GM21717 (cell line): ENCODE measurements around the gene SPECC1.
"Not testable (repeated sequence)": the region's sequence is repeated elsewhere in the genome, so short reads cannot be mapped to it uniquely, and the experiment has no call there.

Experiments used
- ATAC-seq: cut with Tn5 transposase; IDR thresholded peaks from one replicate; pipeline ENCODE4 v1.9.1; 2021; ENCODE audit warnings: mild to moderate bottlenecking, moderate library complexity; ENCODE audit not compliant: unreplicated experiment

The SPECC1 gene, protein sequence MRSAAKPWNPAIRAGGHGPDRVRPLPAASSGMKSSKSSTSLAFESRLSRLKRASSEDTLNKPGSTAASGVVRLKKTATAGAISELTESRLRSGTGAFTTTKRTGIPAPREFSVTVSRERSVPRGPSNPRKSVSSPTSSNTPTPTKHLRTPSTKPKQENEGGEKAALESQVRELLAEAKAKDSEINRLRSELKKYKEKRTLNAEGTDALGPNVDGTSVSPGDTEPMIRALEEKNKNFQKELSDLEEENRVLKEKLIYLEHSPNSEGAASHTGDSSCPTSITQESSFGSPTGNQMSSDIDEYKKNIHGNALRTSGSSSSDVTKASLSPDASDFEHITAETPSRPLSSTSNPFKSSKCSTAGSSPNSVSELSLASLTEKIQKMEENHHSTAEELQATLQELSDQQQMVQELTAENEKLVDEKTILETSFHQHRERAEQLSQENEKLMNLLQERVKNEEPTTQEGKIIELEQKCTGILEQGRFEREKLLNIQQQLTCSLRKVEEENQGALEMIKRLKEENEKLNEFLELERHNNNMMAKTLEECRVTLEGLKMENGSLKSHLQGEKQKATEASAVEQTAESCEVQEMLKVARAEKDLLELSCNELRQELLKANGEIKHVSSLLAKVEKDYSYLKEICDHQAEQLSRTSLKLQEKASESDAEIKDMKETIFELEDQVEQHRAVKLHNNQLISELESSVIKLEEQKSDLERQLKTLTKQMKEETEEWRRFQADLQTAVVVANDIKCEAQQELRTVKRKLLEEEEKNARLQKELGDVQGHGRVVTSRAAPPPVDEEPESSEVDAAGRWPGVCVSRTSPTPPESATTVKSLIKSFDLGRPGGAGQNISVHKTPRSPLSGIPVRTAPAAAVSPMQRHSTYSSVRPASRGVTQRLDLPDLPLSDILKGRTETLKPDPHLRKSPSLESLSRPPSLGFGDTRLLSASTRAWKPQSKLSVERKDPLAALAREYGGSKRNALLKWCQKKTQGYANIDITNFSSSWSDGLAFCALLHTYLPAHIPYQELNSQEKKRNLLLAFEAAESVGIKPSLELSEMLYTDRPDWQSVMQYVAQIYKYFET

DNA sequence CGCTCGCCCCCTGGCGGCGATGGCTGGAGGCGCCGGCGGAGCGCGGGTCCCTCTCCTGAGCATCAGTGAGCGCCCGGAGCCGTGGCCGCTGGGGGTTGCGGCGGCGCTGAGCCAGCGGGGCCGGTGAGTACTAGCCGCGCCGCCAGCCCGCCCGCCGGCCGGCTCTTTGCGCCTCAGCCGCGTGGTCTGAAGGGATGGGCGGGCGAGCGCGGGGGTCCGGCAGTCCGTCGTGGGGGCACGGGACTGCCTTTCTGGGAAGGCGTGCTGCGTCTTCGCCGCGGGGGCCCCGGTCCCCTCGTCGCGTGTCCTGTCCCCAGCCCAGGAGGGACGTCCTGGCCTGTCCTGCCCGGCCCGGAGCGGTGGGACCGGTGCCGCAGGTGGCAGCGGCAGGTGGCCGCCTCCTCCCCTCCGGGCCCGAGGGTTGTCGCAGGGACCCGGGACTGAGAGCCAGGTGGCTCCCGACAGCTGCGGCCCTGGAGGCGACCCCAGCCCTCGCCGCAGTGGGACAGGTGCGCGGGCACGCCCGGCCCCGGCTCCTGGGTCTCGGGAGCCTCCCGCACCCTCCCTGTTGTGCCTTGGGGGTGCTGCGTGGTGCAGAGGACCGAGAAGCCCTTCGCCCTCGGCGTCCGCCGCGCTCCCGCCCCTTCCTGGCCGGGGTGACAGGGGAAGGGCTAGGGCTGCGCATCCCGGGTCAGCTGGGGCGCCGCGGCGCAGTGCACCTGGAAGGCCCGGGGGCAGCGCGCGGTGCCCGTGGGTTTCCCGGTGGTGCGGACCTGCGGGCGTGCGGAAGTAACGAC is at the start of gene SPECC1:
TSS of gene SPECC1 (plus strand) at position 58 of the 797 bp plus-strand sequence. CDS start 87,293 bp downstream, outside the sequence.
- peak; percentile 37 for ATAC-seq

GRCh38 chr17:19962954-19963353 is 46.2 kb upstream of the SPECC1 start:
- ATAC-seq: not testable (repeated sequence)

GRCh38 chr17:19973156-19973555 is 36.0 kb upstream of the SPECC1 start:
- no peak for ATAC-seq

DNA sequence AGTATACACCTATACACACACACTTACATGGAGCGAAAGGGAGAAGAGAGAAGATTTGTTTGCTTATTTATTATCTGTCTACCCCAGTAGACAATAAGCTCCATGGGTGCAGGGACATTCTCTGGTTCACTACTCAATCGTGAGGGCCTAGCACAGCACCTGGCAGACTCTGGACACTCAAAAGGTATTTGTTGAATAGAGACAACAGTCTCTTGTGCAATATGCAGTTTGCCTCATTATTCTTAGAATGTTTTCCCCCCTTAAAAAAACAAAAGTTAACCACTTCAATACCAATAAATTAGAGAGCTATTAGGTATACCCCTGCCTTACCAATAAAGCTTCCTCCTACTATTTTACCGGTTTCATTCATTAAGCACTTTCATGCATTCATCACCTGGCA is 33.6 kb upstream of the SPECC1 start:
- ATAC-seq: no peak

DNA sequence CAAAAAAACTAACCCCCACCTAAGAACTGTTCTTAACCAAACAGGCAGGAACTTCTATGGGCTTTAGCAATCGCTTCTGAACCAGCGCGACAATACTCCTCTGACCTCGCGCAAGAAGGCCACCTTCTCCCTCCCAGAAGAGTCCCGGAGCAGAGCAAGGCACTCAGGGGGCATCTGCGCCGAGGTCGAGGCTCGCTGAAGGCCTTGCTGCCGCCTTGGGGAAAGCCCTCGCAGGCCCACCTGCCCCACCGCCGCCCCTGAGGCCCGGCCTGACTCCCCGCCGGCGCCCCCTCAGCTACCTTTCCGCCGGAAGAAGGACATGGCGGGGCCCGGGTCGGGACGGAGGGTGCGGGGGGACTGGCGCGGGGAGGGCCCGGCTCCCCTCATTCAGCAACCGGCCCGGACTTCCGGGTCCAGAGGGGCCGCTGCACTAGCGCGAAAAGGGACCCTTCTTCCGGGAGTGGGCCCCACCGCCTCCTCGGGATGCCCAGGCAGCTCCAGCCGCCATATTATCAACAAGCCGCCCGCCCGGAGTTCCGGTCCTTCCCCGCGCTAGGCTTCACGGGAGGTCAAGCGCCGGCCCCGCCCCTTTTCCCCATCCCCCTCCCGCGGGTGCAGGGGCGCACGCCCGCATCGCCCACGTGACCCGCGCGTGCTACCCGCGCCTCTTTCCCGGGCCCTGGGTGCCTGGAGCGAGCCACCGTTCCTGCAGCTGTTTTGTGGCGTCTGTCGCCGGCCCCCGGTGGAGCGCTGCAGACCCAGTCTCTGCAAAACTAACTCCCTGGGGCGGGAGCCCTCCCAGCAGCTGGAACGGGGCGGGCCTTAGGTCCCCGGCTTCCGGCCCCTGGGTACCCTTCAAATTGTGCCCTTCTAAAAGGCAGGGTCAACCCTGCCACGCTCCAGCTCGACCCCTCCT is 31.6 kb upstream of the SPECC1 start, which contains the start of gene AKAP10:
TSS of gene AKAP10 (minus strand) at position 536 of the 916 bp plus-strand sequence. CDS start at position 387, 149 bp downstream.
- ATAC-seq: peak; percentile 81

DNA sequence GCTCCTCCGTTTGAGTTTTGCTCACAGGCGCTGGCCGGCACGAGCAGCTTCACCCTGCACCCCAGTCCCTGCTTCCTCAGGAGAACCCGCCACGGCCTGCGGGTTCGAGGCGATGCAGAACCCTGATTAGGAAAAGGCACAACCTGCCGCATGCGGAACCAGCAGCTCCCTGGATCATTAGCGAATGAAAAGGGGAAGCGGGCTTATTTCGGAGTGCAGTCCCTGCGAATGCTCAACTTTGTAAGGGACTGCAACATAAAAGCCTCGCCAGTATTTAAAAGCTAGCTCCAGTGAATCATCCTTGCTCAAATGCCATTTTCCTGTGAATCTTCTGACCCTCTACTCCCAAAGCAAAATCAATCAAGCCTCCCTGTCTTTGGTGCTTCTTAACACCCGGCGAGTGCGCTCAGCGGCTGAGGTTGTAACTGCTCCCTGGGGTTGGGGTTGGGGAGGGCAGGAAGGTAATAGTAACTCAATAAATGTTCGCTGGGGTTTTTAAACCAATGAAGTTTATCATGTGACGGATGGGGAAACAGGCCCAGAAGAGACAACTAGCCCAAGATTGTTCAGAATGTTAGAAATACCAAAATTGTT is 30.9 kb upstream of the SPECC1 start:
- no peak for ATAC-seq

- no peak for ATAC-seq
These were observed 30.4 kb upstream of the SPECC1 start for GRCh38 chr17:19978805-19979211.

DNA sequence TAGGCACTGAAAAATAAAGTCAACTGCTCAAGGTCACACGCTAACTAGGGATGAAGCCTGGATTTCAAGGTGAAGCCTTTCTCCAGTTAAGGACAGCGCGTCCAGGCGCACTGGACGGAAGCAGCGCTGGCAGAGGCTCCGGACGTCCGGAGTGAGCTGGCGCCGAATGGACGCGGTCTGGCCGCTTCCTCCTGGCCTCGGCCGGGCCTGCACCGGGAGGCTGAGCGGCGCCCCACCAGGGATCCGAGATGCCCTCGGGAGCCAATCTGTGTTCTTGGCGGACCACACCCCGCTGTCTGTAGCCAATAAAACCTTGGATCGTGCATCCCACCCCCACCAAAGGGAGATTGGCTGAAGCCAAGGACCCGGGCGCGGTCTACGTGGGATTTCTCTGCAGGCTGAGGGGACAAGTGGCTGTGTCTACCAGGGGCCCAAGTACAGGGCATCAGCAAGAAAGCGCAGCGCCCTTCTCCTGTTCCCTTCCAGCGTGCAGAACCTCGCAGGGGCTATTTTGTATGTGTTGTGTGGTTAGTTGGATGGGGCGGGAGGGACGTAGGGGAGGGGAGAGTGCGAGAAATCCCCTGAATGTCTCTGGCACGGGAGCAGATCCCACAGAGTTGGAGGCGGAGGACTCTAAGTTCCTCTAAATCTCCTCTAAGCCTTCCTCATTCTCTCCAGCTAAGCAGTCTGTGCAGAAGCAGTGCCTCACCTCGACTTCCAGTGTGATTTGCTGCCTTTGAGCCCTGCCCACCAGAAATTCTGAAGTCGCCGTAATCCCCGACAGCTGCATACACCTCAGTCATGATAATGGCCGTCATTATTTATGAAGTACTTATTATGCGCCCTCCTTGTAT is 29.0 kb upstream of the SPECC1 start:
- ATAC-seq: no peak

- no peak for ATAC-seq
These were observed 22.0 kb upstream of the SPECC1 start for GRCh38 chr17:19986941-19987861.

DNA sequence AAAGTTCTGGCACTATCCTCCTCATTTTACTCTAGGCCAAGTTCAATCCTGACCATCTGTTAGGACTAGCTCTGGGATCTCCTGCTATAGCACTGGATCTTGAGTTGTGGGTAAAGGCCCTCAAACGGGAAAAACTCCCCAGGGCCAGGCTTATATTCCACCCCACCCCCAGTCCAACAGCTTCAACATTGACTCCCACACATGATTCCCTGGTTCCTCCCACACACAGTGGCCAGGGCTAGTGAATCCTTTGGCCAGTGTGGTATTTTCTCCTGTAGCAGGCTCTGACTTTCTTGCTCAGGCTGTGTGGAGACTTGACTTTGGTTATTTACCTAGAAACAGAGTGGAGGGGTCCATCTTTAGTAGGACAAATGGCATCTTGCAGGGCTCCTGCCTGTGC is 21.3 kb upstream of the SPECC1 start:
- ATAC-seq: no peak

GRCh38 chr17:19991252-19991885 is 17.8 kb upstream of the SPECC1 start:
- no peak for ATAC-seq

- peak; percentile 76 for ATAC-seq
These were observed 16.1 kb upstream of the SPECC1 start for GRCh38 chr17:19992803-19993713.

DNA sequence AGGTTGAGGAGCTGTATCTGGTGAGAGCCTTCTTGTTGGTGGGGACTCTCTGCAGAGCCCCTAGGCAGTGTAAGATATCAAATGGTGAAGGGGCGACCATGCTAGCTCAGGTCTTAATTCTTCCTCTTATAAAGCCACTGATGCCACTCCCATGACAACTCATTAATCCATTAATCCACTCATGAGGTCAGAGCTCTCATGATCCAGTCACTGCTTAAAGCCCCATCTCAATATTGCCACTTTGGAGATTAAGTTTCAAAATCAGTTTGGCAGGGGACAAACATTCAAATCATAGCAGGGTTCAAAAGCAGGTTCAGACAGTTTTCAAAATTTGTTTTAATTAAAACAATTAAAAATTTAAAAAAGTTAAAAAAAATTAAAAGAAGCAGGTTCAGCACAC is 13.1 kb upstream of the SPECC1 start:
- no peak for ATAC-seq

- no peak for ATAC-seq
These were observed 12.7 kb upstream of the SPECC1 start for GRCh38 chr17:19996502-19996901.

DNA sequence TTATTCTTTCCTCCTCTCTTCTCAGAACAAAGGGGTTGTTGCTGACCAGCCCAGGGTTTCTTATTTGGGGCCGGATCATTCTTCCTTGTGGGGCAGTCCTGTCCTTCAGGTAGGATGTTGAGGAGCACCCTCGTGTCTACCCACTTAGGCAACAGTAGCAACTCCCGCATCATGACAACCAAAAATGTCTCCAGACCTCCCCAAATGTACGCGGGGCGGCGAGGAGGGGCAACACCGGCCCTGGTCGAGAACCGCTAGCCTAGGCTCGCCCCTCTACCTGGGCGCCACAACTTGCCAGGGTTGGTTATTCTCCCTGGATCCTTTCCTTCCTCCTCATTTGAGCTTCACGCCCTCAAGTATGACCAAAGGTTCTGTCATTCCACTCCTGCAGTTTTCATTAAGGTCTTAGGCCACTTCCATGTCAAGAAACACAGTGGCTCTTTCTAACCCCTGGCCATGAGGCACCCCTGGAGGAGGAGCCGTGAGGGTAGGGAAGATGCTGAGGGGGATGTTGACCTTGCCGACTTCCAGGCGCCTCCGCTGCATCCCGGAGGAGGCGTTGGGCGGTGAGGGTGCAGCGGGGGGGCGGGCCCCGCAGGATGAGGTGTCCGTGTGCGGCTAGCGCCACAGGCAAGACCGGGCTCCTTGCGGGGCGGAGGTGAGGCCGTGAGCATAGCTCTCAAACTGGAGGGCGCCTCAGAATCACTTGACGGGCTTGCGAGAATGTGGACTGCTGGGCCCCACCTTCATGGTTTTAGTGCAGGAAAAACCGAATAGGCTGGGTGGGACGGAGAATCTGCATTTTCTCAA is 712 bp upstream of the SPECC1 start:
- ATAC-seq: peak; percentile 16
